DMS79 treated with DMSO at 0.1 percent for 48 hours (cell line): ENCODE measurements around the gene GDF7.

Source experiments
- DNase-seq: peaks from one replicate; lab custom pipeline; 2025; lab: John Stamatoyannopoulos, UW

Gene GDF7

DNA sequence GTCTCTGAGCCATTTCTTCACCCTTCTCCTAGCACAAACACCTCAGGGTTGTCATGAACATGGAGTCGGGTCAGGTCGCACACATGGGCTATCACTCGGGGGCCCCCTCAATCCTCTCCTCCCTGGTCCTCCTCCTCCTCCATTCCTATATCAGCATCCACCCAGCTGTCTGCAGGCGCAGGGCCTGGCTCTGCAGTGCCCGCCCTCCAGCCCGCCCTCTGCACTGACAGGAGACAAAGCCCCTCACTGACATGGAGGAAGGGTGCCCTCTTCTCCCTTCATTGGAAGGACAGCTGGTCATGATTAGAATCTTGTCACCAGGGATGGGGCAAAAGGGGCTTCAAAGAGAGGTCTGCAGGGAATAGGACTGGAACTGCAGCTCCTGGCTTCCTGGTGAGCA is 37.8 kb upstream of the GDF7 start:
- no peak for DNase-seq

DNA sequence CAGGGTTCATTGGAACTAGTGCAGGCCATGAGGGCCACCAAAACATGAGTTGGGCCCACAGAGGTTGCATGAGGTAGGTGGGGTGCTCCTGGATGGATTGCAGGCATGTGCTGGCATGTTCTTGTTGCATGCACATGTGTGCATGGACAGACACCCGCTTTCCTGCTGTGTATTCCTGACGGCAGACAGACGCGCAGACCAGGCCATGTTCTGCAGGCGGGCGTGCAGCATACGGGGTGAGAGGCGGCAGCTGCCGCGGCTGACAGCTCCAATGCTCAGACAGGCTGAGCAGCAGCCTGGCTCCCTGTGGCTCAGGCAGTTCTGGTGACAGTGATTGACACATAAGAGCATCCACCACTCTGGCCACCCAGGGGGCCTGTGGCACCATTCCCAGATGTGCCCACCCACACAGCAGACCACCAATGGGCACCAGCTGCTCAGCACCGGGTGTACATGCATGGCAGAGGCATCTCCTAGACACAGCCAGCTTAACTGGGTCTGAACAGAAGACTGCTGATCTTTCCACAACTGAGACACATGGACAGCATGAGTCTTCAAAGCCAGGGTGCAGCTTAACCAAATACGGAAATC is 37.3 kb upstream of the GDF7 start:
- DNase-seq: no peak

DNA sequence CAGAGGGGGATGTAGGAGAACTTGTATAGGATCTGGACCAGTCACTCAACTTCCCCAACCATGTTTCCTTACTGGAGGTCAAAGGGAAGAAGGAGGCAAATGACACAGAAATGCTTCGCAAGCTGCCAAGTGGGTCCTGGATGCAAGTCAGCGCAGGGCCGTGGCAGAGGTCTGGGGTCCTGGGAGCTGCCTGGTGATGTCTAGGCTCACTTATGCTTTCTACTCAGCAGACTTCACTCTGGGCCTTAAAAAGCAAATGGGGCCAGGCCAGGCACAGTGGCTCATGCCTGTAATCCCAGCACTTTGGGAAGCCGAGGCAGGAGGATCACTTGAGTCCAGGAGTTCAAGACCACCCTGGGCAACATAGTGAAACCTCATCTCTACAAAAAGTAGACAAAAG is 36.0 kb upstream of the GDF7 start:
- DNase-seq: no peak

DNA sequence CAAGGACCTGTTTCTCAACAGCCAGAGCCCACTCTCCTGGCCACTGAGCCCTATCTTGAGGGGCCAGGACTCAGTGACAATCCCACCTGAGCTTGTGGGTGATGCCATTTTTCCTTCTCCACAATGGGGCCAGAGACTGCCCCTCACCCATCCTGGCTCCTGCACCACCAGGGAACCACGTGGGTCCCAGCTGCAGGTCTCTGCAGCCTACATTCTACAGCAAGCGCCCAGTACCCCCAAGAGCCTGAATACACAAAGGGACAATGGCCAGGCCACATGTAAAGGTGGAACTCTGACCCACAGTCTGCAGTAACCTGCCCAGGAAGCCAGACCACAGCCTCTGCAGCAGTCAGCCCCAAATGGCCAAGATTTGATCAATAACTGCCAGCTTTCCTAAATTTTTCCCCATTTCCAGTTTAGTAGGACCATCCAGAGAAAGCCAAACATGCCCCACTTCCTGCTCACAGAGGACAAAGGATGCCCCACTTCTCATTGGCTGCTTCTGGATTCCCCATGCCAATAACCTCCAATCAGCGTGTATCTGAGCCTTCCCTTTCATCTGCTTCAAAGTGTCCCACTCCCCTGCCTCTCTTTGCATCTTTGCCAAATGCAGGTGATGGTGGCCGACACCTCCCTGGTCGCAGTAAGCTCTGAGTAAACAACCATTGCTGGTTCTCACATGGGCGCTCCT is 35.2 kb upstream of the GDF7 start:
- DNase-seq: no peak

DNA sequence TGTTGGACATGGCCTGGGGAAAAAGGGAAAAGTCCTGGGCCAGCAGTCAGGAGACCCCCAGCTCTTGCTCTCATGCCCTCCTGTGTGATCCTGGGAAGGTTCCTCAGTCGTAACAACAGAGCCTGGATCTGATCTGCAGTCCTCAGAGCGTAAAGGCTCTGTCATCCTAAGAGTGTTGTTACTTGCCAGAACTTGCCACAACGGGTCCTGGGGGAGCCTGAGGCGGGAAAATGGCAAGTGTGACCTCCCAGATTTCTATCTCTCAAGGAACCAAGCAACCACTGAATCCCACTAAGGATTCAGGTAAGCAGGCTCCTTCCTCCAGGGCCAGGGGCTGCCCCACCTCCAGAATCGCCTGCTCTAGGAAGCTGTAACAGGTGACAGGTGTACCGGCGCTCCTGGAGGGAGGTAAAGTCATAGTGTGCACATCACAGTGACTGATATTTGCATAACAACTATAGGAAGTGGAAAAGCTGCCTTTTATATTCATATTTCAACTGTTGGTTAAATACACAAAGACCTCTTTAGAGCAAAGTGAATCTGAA is 34.4 kb upstream of the GDF7 start:
- DNase-seq: peak; percentile 13

DNA sequence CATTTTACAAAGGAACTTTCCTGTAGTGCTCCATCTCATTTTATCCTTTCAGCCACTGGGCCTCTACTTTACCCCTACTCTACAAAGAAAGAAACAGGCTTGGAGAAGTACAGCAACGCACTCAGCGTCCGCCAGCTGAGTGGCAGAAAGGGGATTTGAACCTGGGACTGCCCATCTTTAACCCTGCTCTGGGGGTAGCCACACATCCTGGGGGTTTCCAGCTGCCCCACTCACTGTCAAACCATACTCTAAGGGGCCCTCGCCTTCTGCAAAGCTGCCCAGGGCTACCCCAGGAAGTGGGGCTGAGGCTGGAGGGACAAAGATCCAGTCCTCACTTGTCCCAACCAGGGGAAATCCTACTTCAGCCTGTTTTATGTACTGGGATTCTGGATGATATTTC is 33.9 kb upstream of the GDF7 start:
- no peak for DNase-seq

DNA sequence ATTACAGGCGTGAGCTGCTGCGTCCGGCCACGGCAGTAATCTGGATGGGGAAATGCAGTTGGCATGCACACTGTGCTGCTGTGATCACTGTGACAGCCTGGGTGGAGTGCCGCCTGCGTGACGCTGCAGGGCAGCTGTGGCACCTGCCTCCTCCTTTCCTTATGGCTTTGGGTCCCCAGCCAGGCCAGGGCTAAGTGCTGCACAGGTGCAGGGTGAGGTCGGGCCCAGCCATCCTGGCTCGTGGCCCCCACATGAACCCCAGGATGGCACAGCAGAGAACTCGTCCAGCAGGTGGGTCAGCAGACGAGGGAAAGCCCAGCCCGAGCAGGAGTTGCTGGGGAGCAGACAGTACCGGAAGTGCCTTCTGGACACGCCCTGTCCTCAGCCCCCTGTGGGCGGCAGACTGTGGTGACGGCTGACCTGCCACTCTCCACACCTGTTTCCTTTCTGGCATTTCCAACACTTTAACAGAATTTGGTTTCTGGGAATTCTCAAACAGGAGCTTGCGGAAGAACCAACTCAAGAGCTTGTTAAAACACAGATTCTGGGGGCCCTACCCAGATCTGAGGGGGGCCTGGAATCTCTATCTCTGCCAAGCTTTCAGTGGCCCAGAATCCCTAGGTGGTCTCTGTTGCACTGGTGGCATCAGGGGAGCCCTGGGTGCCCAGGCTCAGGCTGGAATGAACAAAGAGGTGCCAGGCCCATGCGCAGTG is 33.0 kb upstream of the GDF7 start:
- DNase-seq: peak; percentile 84

DNA sequence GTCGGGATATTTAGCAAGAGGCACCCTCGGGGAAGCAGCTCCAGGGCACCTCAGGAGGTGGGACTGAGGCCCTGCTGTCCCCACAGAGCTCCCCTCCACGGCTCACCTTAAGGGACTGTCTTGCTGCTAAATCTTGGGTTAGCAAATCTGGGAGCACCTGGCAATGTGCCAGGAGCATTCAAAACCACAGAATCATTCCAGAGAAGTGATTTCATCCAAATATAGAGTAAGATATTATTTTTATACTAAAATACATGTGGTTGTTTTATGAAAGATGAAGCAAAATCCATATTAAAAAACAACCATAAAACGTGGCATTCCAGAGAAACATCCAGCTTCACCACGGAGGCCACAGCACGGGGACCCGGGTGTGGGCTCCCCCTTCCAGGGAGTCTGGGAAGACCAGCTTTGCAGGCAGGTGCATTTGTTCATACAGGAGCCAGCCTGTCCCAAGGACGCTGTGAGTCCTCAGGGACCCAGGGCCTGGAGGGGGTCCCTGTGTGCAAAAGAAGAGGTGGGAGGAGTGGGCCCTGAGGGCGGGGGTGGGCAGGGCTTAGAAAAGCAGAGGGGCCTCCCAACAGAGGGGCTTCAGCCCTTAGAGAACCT is 32.3 kb upstream of the GDF7 start:
- DNase-seq: peak; percentile 79

DNA sequence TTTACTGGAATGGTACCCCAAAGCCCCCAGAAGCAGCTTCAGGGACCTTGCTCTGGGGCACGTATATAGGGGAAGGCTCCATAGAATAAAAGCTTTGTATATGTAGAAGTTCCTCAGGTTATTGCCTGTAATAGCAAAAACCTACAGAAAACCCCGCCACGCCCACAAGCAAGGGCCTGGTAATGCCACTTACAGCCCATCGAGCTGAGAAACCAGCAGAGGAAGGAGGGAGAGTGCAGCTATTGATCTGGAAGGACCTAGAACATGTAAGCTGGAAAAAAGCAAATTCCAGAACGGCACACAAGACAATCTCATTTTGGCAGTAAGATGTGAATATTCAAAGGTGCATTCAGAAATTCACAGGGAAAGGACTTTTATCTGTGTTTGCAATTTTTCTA is 31.8 kb upstream of the GDF7 start:
- DNase-seq: peak; percentile 73

DNA sequence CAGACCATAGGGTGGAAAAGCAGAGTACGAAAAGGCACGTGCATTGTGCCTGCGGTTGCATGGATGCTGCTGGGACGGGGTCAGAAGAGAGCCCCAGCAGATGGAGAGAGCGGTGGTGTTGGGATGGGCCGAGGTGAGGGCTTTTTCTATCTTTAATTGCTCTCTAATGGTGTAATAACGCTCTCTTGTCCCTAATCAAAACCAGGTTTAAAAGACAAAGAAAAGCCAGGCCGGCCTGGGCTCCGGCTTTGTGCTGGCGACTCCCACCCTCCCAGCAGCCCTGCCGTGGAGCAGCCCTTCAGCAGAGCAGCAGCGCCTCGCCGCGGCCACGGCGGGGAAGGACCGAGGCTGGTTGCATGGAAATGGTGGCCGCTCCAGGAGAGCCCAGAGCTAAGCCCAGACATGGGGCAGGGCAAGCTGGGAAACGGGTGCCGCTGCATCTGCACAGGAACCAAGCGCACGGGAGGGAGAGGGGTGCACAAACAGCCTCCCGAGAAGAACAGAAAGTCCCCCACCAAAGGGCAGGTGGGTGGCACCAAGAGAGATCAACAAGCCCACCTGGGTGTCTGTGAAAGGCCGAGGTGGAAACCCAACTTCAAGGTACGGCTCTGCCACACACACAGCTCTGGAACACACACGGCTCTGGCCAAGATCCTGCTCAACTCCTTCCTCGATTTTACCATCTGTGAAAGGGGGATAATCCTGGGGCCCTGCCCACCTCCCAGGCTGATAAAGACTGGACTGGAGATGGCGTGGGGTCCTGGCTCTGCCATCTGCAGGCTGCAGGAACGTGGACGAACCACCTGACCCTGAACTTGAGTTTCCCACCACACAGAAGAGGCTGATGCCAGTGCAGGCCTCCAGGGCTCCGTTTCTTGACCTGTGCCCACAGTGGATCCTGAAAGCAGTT is 31.0 kb upstream of the GDF7 start:
- peak; percentile 79 for DNase-seq

DNA sequence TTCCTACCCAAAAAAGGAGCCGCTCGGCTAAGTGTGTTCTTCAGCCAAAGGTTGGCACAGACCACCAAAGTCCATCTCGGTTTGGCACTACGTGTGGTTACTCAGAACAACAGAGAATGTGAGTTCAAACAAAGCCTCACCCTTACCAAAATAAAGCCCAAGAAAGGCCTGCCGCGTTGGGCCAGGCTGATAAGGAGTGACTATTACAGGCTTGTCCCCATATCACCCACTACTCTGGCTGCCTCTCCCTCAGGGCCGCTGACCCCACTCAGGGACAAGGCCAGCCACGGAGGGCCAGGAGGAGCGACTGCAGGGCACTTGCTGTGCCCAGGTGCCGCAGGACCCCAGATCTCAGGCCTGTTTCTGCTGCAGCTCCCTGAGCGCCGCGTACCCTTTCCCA is 29.8 kb upstream of the GDF7 start:
- no peak for DNase-seq

DNA sequence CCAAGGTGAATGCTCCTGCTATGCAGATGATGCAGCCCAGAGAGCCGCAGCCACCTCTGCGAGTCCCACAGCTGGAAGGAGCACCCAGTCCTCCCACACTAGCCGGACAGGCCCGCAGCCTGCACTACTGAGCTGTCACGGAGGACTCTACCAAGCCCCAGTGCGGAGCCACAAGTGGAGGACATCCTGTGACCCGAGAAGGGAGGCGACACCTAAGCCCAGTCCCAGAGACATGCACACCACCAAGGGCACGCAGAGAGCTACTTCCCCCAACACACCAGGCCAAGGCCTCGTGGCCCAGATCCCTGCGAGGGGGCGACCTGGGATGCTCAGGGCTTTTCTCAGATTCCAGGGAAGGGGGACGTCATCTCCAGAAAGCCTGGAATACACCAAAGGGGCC is 28.9 kb upstream of the GDF7 start:
- no peak for DNase-seq

DNA sequence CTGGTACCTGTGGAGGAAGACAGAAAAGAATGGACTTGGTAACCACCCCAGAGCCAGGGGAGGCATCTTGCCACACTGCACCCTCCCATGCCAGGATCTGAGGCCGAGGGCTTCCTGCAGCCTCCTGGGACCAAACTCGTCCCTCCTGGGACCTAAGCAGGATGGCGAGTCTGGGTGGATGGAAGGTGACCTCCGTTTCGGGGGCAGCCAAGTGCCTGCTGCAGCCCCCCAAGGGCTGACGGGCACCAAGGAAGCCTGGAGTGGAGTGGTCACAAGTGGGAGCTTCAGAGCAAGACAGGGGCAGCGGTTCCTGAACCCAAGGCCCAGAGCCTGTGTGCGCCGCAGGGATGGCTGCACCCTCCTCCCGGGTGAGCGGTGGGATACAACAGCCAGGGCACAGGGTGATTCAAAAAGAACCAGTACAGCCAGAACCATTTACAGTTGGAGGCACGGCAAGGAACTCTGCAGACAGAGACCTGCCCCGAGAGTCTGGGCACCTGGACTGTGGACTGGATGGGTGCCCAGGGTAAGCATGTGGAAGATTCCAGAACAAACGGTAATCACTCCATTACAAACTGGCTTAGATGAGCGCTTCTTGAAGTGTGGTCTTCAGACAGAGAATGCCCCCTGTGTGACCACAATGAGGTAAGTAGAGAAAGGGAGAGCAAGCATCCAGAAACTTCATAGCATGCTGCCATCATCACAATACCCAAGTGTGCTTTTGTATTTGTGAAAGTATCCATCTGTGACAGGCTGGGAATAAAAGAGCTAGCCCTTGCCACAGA is 28.1 kb upstream of the GDF7 start:
- DNase-seq: no peak

DNA sequence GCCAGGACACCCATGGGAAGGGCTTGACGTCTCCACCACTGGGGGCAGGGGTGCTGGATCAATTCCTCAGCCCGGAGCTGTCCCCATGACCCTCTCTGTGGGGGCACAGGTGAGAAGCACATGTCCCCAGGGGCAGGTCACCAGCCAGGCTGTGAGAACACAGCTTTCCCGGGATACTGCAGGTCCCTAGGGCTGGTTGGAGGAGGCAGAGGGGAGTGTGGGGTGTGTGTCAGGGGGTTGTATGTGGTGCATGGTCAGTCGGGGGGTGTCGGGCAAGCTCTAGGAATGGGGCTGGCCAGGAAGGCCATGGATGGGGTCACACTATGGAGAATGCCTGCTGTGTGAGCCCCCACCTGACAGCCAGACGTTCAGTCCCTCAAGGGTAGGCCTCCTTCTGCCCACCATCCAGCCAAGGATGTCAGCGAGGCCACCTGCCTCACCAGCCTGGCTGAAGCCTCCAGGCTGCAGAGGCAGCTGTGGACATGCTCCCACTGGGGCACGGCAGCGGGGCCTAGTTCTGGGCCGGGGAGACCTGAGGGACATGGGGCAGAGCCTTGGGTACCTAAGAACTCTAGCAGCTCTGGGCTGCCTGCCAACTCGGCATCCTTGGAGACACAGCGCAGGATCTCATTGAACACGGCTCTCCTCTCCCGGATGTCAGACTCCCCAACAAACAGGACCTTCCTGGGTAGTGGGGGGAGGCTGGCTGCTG is 26.4 kb upstream of the GDF7 start:
- peak; percentile 68 for DNase-seq

DNA sequence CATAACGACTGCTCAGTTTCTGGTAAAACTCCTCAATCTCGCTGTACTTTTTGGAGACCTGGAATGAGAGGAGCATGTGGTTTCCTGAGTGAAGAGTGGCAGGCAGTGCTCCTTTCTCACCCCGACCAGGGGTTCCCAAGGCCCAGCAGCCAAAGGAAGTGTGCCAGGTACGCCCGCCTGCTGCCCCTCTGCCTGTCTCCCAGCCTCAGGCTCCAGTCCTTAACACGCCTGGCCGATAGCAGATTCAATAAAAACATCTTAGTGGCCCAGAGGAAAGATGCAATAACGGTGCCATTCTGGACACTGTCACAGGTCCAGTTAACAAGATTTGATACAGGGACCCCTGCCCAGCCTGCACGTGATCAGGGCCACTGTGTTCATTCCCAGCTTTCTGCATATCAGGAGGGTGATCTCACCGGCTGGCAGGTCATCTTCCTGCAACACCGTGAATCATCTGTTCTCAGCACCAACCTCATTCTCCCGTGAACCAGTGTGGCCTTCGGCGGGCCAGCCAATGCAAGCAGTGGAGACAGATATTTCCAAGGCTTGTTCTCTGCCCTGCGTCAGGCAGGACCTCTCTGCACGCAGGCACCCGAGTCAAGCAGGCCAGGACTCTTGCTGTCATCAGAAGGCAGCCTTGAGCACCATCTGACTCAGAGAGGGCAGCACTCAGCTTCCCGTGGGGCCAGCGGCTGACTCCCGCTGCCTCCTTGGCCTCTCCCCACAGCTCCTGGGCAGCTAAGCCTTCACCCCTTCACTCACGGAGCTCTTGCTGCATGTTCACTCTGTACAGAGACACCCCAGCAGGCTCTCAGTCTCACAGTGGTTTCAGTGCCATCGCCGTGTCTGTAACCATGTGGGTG is 25.6 kb upstream of the GDF7 start:
- DNase-seq: no peak

DNA sequence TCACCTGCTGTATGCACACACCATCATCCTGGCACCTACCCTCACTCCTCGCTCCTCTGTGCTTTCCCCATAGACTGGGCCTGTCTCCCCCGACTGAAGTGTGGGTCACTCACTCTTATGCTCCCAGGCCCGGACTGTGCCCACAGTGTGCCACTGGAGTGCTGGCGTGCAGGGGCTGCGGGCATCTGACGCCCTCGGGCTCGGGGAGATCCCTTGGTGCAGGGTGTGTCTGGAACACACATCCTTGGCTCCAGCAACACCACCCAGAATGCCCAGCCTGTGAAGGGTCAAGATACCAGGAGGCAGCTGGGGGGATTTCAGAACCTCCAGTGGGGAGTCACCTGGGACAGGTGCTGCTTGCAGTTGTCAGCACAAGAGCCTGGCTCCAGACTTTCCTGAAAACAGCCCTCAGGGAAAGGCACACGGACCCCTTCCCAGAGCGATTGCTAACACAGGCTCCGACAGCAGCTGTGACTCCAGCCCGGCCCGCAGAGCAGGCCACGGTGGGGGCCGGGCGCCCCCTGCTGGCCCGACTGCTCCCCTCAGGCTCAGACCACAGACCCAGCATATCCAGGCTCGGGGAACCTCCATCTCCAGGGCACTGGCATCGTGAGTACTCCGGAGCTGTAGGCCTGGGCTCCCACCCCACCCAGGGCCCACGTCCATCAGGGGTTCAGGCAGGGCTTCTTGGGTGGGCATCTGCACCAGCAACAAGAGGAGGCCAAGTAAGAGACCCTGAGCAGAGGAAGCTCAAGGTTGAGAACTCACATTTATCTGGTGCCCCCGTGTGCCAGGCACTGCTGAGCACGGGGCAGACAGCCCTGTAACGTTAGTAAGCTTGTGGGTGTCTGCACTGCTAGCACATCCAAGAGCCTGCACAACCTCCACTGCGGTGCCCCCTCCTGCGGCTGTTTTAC is 24.6 kb upstream of the GDF7 start:
- DNase-seq: peak; percentile 72

DNA sequence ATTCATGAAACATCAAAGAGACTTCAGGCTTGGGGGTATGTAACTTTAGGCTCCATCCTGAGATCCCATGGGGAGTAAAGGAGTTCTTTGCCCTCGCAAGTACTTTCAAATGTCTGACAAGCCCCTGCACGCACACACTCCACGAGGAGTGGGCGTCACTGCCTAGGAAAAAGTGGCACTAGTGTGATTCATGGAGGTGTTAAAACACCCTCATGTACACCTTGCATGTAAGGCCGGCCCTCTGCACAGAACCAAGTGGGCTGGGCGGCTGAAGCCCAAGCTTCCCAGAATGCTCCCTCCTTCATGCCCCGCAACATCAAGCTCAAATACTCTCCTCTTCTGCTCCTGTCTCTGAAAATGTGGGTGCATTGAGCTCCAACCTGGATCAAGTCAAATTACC is 23.9 kb upstream of the GDF7 start:
- peak; percentile 48 for DNase-seq

DNA sequence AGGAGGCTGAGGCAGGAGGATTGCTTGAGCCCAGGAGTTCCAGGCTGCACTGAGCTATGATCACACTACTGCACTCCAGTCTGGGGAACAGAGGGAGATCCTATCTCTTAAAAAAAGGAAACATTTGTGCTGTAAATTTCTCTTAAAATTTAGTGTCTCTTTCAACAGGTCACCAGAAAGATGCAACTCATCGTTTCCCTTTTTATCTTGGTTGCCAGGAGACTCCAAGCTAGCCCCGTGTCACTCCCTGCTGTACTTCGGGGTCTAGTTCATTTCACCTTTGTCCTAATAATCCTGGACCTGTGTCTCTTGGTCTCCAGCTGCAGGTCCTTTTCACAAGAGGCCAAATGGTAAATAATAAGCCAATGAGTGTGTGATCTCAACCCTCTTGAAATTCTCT is 23.1 kb upstream of the GDF7 start:
- DNase-seq: no peak
